Ecto neural progenitor cell (in vitro differentiated cells): ENCODE results near the gene MLF2.

ENCODE experiments used
- DNase-seq: peaks from one replicate; pipeline ENCODE4 v3.0.0-alpha.2; 2018; ENCODE audit warnings: low spot score

MLF2 gene

DNA sequence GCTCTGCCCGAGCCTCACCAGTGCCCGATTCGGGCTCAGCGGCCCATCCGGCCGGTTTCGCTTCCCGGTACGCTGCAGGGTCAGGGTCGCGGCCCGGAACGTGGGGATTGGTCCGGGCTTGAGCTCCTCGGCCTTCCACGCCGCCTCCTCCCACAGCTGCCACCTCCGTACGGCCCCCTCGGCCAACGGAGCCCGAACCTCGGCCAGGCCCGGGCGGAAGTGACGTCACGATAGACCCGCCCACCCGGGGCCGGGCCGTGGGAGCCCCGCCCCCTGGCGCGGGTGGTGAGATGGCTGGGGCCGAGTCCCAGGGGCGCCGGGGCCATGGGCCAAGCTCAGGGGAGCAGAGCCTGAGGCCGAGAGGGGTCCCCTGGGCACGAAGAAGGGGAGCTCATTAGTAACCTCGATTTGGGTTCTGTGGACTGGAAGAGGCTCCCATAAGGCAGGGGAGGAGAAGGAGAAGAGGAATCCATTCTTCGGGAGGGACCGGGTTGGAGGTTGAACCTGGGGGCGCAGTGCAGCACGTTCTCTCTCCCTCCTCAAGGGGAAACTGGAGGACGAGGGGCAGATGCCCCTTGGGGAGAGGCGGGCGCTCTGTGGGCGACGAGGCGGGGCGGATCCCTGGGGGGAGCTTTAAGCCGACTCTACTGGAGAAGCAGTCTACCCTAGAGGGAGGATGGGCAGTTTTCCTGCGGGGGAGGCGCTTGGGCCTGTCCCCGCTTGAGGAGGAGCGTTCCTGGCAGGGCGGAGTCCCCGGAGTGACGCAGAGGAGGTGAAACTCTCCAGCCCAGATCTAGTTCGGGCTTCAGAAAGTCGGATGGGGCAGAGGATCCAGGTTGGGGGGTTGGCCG is at the start of gene MLF2:
TSS of gene MLF2 (minus strand) at position 221 of the 851 bp plus-strand sequence. CDS start 807 bp downstream, outside the sequence.
- peak; percentile 100 for DNase-seq

GRCh38 chr12:6799147-6799546 is 46.2 kb upstream of the MLF2 start:
- no peak for DNase-seq

- DNase-seq: no peak
These were observed 43.6 kb upstream of the MLF2 start for GRCh38 chr12:6796576-6796975.

GRCh38 chr12:6795088-6795487 is 42.1 kb upstream of the MLF2 start:
- DNase-seq: no peak

- no peak for DNase-seq
These were observed 39.7 kb upstream of the MLF2 start for GRCh38 chr12:6792522-6793201.

DNA sequence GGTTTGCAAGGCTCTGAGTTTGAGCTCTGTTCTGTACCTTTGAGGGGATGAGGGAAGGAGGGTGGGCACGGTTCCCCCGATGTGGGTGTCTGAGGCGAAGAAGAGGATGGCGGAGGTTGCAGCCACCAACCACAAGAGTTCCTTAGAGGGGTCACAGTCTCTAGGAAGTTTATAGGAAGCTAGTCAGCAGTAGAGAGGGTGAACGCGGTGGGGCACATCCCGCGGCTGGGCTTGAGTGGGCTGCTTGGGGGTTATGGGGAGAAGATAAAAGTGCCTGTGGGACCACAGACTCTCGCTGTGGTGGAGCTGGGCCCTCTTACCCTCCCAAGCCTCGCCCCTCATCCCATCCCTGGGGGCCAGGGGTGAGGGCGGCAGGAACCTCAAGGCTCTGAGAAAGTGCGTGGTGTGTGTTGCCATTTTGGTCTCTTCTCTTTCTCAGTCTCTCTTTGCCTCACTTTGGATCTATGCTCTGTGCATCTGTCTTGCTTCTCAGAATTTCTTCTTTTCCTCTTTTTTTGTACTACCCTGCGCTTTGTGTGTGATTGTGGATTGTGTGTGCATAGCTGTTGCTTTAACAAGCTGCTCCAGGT is 39.1 kb upstream of the MLF2 start:
- DNase-seq: no peak

- no peak for DNase-seq
These were observed 37.7 kb upstream of the MLF2 start for GRCh38 chr12:6790496-6791150.

DNA sequence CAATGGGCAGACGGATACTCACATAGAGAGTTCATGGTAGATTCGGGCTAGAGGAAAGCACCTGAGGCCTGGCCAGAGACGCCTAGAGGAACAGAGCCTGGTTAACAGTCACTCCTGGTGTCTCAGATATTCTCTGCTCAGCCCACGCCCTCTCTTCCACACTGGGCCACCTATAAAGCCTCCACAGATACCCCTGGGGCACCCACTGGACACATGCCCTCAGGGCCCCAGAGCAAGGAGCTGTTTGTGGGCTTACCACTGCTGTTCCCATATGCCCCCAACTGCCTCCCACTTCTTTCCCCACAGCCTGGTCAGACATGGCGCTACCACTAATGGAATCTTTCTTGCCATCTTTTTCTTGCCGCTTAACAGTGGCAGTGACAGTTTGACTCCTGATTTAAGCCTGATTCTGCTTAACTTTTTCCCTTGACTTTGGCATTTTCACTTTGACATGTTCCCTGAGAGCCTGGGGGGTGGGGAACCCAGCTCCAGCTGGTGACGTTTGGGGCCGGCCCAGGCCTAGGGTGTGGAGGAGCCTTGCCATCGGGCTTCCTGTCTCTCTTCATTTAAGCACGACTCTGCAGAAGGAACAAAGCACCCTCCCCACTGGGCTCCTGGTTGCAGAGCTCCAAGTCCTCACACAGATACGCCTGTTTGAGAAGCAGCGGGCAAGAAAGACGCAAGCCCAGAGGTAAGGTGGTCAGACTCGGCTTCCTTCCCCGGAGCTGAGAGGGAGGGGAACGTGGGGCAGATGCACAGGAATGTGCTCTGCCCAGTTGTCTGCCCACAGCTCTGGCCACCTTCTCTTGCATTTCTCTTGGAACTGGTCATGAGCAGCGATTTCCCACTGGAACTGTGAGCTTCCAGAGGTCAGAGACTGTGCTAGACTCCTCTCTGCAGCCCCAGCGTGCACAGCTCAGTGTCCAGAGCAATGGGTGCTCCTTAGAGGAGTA is 36.3 kb upstream of the MLF2 start, which contains the start of gene CD4:
TSS of gene CD4 (plus strand) at position 557 of the 953 bp plus-strand sequence. CDS start 10,611 bp downstream, outside the sequence.
- DNase-seq: no peak

GRCh38 chr12:6787309-6787708 is 34.4 kb upstream of the MLF2 start:
- no peak for DNase-seq

- DNase-seq: no peak
These were observed 33.6 kb upstream of the MLF2 start for GRCh38 chr12:6786416-6787094.

DNA sequence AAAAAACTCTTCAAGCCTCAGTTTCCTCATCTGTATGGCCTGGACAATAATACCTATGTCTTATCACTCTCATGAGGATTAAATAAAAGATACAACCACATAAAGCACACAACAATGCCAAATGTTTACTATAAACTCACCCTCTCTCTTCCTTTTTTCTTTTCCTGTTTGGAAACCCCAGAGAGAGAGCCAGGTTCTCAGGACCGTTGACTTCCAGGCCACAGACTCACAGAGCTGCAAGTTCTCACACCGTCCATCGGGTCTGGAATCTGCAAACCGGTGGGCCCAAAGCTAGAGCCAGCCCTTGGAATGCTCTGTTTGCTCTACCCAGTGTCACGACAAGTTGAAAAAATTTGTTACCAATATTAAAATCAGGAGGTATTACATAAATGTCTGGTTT is 31.8 kb upstream of the MLF2 start:
- DNase-seq: no peak

DNA sequence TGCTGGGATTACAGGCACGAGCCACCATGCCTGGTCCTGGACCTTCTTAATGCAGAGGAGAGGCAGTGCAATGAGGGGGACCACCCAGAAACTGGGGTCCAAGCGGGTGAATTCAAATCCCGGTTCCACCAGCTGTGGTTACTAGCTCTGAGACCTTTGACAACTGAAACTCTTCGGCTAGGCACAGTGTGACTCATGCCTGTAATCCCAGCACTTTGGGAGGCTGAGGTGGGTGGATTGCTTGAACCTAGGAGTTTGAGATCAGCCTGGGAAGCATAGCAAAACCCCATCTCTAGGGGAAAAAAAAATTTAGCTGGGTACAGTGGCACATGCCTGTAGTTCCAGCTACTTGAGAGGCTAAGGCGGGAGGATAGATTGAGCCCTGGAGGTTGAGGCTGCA is 31.4 kb upstream of the MLF2 start:
- DNase-seq: no peak

- no peak for DNase-seq
These were observed 30.9 kb upstream of the MLF2 start for GRCh38 chr12:6783828-6784227.

GRCh38 chr12:6782850-6783566 is 30.1 kb upstream of the MLF2 start:
- no peak for DNase-seq

GRCh38 chr12:6782119-6782518 is 29.2 kb upstream of the MLF2 start:
- DNase-seq: no peak

GRCh38 chr12:6780573-6780972 is 27.6 kb upstream of the MLF2 start:
- DNase-seq: no peak

GRCh38 chr12:6779708-6780432 is 26.9 kb upstream of the MLF2 start:
- no peak for DNase-seq

DNA sequence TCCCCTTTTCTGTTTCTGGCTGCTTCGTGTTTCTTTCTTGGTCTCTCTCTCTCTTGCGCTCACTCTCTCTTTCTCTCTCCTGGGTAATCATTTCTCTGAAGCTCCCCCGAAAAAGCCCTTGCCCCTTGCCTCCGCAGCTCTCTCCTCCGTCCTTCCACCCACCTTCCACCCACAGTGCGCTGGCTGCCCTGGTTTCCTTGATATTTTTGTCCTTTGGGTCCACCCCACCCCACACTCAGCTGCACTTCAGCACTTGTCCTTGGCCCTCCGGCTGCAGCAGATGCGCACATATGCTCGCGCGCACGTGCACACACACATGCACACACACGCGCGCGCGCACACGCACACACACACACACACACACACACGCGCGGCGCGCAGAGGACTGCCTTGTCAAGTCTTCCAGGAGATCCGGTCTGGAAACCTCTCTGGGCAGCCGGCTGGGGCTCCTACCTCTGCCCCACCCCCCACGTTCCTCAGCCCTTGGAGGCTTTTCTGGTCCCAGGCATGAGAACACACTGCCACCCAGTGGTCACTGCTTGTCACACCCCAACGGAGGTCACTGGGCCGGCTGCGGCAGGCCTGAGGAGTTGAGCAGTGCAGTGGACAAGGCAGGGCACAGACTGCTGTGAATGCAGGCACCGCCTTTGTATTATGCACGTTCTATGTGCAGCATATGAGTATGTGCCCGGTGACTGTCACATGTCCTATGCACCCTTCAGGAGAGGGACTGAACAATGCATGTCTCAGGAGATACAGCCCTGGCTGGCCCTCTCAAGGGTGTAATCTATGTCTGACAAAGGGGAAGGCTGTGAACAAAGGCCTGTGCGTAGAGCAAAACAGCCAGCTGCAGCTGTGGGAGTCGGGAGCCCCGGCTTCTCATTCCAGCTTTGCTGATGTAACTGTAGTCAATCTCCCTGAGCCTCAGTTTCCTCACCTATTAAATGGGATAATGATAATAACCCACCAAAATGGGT is 25.9 kb upstream of the MLF2 start:
- peak; percentile 99 for DNase-seq
